Measurements from ENCODE around the gene MTHFD2L. TPM values are rescaled to one million over a fixed set of nuclear protein-coding genes. Genes with fewer than 3 reads are reported as not detected.

Gene MTHFD2L
- total and polyA plus RNA-seq, 2 of the 8 experiments (the other 6 are each of a cell fraction or from before 2014, with no cell fraction given), result 5.4 to 15.0 TPM

GRCh38 chr4:74206088-74206825, 48.3 kb downstream of the MTHFD2L start:
- no peaks in the 10 kb centered on the region for H3K79me1 ChIP-seq (ENCODE audit: low read depth, low read length)
- H2BK120ac ChIP-seq (replicated peaks; ENCODE audit: low read depth, low read length), result no peak overlapping the region
- no peak overlapping the region for H3K18ac ChIP-seq (ENCODE audit: extremely low read depth, low read length)
- no peak overlapping the region for H2BK20ac ChIP-seq (ENCODE audit: low read length)
- no peak overlapping the region for H3K4me3 ChIP-seq (ENCODE audit: extremely low read depth in 1 of 4, insufficient read depth in 2 of 4, low read depth in 3 of 4, low read length in 4 of 4)
- H4K20me1 ChIP-seq (replicated peaks in 1 of 2; ENCODE audit: control insufficient read depth in 1 of 2, insufficient read depth in 2 of 2, low read length in 2 of 2), result no peaks in the 10 kb centered on the region
- DNase-seq (ENCODE audit: low read depth in 1 of 2, low spot score in 2 of 2) (no peak), FAIRE-seq (no peak)
- no peak overlapping the region for H3K9ac ChIP-seq (replicated peaks in 1 of 4; ENCODE audit: extremely low read depth in 1 of 4, low read depth in 3 of 4, low read length in 3 of 4)
- H2AK5ac ChIP-seq (ENCODE audit: low read depth, low read length), result no peak overlapping the region
- no peak overlapping the region for H3K23ac ChIP-seq (ENCODE audit: insufficient read length)
- no peak overlapping the region for H2BK12ac ChIP-seq (ENCODE audit: low read depth, low read length)
- no peak overlapping the region for H3K4me2 ChIP-seq (ENCODE audit: insufficient read depth in 1 of 2, low read depth in 2 of 2, low read length in 2 of 2)
- H3K23me2 ChIP-seq (ENCODE audit: low read depth, low read length), result no peaks in the 10 kb centered on the region
- H4K8ac ChIP-seq (ENCODE audit: extremely low read depth, insufficient read depth, low read length), result no peak overlapping the region
- H3K14ac ChIP-seq (ENCODE audit: insufficient read length), result no peak overlapping the region
- no peaks in the 10 kb centered on the region for H3K27me3 ChIP-seq (replicated peaks in 1 of 4; ENCODE audit: control insufficient read depth in 3 of 4, extremely low read depth in 1 of 4, insufficient read depth in 3 of 4, low read length in 3 of 4)
- no peaks in the 10 kb centered on the region for H3K36me3 ChIP-seq (ENCODE audit: control insufficient read depth in 2 of 4, insufficient read depth in 4 of 4, low read length in 3 of 4)
- WGBS, 2 experiments (ENCODE audit: extremely low coverage in 1 of 2, insufficient coverage in 1 of 2, insufficient read length in 1 of 2, insufficient replicate concordance in 2 of 2, low coverage in 1 of 2, low lambda C conversion rate in 2 of 2, missing lambda C conversion rate in 1 of 2), result 93% methylated on average over 3 of the region's 3 CpGs; no CpG with 5 or more reads in 1 of the 2 experiments
- POLR2A ChIA-PET (ENCODE audit: partially characterized antibody), result no interaction called here
- no peak overlapping the region for H2BK15ac ChIP-seq (ENCODE audit: low read length)
- H3K4me1 ChIP-seq (replicated peaks in 1 of 4; ENCODE audit: control insufficient read depth in 3 of 4, insufficient read depth in 4 of 4, low read length in 3 of 4), result peaks cover 0 to 7% (median 0%) of the 10 kb centered on the region in 4 experiments; a peak in 1 of 7 replicates
- no peak overlapping the region for H3K56ac ChIP-seq (replicated peaks; ENCODE audit: insufficient read length, low read depth, low read length)
- H3K27ac ChIP-seq (ENCODE audit: low read depth, low read length), result no peak overlapping the region
- no peak overlapping the region for H3K4ac ChIP-seq (replicated peaks; ENCODE audit: insufficient read length, low read depth, low read length)
- no peaks in the 10 kb centered on the region for H3K9me3 ChIP-seq (ENCODE audit: insufficient read depth in 2 of 2, low read depth in 1 of 2, low read length in 1 of 2)
- no peak overlapping the region for H4K91ac ChIP-seq (replicated peaks; ENCODE audit: insufficient read length, low read length)
- H2AFZ ChIP-seq (ENCODE audit: low read length), result no peak overlapping the region
- no peaks in the 10 kb centered on the region for H3K79me2 ChIP-seq (ENCODE audit: control insufficient read depth in 1 of 2, insufficient read depth in 2 of 2, low read length in 2 of 2)
- H4K5ac ChIP-seq (ENCODE audit: insufficient read length, low read depth, low read length), result no peak overlapping the region
- no peak overlapping the region for H2BK5ac ChIP-seq (ENCODE audit: low read depth, low read length)
- no peak for TF ChIP-seq ASH2L (IDR thresholded peaks at IDR 0.05; ENCODE audit: low read length)
- CTCF ChIA-PET (ENCODE audit: partially characterized antibody), result interaction anchor here (1.2 kb wide), 1 partner anchor 114 kb away, joined by 3 read pairs; no protein-coding TSS in a partner anchor

Measured in H1 (cell line).